RPMI7951 (cell line): ENCODE data around the gene HEPH. TPM values are rescaled to one million over a fixed set of nuclear protein-coding genes. Genes with fewer than 3 reads are reported as not detected.
"Not testable (repeated sequence)": the region's sequence is repeated elsewhere in the genome, so short reads cannot be mapped to it uniquely, and the experiment has no call there.

Experiments used
- DNase-seq: peaks from one replicate; pipeline ENCODE4 v3.0.0-alpha.2; 2012; ENCODE audit warnings: low read depth
- total RNA-seq: library from RNA; depleted of rRNA; stranded (reverse); fragments of >200 nt; shearing (Covaris generic); gene quantifications from 2 replicates; pipeline ENCODE4 v1.2.3, GENCODE V29; 2014; rRNA removed

The HEPH gene
- total RNA-seq, 1 experiment from 2014 or later = not detected

DNA sequence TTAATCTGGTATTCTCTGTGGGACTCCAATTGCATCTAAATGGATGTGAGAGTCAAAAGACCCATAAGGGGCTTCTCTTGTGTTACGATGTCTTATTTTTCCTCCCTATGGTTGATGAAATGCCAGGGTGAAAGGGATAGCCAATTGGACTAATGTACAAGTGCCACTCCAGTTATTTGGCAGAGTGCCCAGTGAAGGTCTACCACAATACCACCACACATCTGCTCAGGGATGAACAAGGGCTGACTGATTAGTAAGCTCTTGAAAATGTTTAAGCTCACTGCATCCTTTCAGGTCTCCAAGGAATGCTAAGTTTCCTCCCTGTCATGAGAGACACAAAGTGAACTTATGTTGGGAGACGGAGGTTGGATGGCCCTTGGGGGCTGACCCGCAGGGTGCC is 57.8 kb downstream of the HEPH start:
- DNase-seq = peak; percentile 1

GRCh38 chrX:66232296-66232695 is 68.2 kb downstream of the HEPH start:
- DNase-seq = no peak

DNA sequence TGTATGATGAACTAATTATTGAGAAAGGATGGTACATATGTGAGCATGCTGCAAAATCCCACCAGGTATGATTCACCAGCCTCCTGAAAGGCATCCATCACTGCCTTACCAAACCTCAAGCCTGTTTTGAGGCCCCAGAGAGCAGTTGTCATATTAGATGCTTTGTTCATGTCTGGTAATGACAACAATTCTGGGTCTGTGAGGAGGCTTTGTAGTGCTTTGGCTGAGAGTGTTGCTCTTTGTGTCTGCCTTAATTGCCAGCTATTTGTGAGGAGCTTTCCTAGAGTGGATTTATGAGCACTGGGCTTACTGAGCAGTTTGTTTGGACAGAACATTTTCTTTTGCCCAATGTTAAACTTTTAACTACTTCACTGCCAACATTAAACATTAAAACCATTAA is 69.2 kb downstream of the HEPH start:
- no peak for DNase-seq

- not testable (repeated sequence) for DNase-seq
Measured at GRCh38 chrX:66233904-66234303, 69.9 kb downstream of the HEPH start.

DNA sequence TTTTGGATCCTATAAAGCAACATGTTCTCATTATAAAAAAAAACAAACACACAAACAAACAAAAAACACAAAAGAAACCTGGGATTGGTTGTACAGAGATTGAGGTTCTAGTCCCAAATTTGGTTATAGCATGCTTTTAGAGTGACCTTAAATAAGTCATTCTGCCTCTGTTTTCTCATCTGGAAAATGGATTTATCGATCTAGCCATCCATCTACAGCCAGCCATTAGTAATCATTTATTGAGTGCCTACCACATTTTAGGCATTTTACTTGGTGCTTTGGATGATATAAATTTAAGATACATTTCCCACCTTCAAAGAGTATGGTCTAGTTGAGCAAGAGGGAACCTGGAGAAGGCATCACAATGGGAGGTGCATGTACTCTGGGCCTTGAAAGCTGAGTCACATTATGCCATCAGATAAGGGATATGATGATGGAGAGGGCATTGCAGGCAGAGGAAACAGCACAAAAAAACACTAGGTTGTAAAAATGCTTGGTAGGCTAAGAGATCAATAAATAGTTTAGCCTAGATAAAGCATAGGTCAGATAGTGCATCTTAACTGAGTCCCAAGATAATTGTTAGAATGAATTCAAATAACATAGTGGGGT is 91.4 kb downstream of the HEPH start:
- DNase-seq = no peak

DNA sequence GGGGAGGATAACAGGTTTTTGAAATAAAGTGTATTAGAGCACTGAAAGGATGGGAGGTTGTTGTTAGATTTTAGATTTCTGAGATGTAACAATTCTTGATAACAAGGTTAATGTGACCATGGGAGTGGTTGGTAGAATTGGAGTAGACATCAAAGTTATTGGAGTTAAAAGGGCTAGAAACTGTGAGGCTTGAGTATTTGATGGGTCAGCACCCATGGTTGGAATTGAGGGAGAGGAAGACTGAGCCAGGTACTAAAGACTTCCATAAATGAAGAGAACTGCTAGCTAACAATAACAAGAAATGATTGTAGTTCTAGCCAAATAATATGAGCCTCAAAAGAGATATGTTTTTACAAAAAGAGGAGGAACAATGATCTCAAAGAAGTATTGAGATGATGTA is 98.8 kb downstream of the HEPH start:
- DNase-seq = no peak

Other genes with a start within 250 kb of the HEPH start
- not detected in 2 replicates for gene VSIG4, start 124.2 kb upstream of the HEPH start, total RNA-seq